ENCODE results near the gene F13B. TPM values are rescaled to one million over a fixed set of nuclear protein-coding genes. Genes with fewer than 3 reads are reported as not detected.
"Not testable (repeated sequence)": the region's sequence is repeated elsewhere in the genome, so short reads cannot be mapped to it uniquely, and the experiment has no call there.

F13B gene
- total RNA-seq, 1 donor, result not detected

DNA sequence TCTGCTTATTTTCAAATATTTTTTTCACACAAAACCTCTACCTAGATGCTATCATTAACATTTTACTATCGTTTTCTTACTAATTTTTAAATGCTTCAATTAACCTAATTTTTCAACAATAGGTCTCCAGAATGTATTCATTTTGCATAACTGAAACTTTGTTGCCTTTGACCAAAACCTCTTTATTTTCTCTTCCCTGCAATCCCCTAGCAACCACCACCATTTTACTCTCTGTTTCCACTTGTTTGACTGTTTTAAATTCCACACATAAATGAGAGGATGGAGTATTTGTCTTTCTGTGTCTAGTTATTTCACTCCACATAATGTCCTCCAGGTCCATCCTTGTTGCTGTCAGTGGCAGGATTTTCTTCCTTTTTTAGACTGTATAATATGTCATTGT, 9.5 kb upstream of the F13B start:
- Histone ChIP-seq H3K4me1 (ENCODE audit: insufficient read depth, low read length) (no peaks in the 10 kb centered on the region), H3K9me3 (ENCODE audit: low read depth, low read length) (no peaks in the 10 kb centered on the region), H3K4me3 (ENCODE audit: low read length) (no peak overlapping the region), H3K27me3 (ENCODE audit: insufficient read depth, low read length) (no peaks in the 10 kb centered on the region)

- Histone ChIP-seq H3K9me3 (ENCODE audit: low read depth, low read length) (no peaks in the 10 kb centered on the region), H3K4me3 (ENCODE audit: low read length) (no peak overlapping the region), H3K4me1 (ENCODE audit: insufficient read depth, low read length) (no peaks in the 10 kb centered on the region), H3K27me3 (ENCODE audit: insufficient read depth, low read length) (no peaks in the 10 kb centered on the region)
These were observed 6.9 kb upstream of the F13B start for GRCh38 chr1:197073978-197074377.

DNA sequence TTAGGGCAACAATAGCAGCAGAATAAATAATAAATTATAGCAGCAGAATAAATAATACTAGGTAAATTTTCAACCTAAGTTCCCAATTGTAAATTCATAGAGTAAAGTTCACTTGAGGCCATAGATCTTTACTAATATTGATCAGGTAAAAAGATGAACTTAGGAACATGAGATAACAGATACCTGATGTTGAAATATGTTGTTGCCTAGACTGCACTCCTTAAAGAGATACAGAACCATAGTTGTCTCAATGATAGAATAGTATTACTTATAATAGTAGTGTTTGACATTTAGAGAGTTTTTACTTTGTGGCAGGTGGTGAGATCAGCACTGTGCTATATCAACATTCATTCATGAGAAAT, 378 bp upstream of the F13B start:
- H3K9me3 ChIP-seq (ENCODE audit: low read depth, low read length), result no peaks in the 10 kb centered on the region
- no peaks in the 10 kb centered on the region for H3K27me3 ChIP-seq (ENCODE audit: insufficient read depth, low read length)
- H3K4me3 ChIP-seq (ENCODE audit: low read length), result no peak overlapping the region
- no peaks in the 10 kb centered on the region for H3K4me1 ChIP-seq (ENCODE audit: insufficient read depth, low read length)

- no peak overlapping the region for H3K4me3 ChIP-seq (ENCODE audit: low read length)
- H3K4me1 ChIP-seq (ENCODE audit: insufficient read depth, low read length), result no peaks in the 10 kb centered on the region
- no peaks in the 10 kb centered on the region for H3K27me3 ChIP-seq (ENCODE audit: insufficient read depth, low read length)
- no peaks in the 10 kb centered on the region for H3K9me3 ChIP-seq (ENCODE audit: low read depth, low read length)
These were observed 783 bp downstream of the F13B start for GRCh38 chr1:197066277-197066676.

GRCh38 chr1:197065559-197065958, 1.5 kb downstream of the F13B start:
- Histone ChIP-seq H3K4me1 (ENCODE audit: insufficient read depth, low read length) (no peaks in the 10 kb centered on the region), H3K9me3 (ENCODE audit: low read depth, low read length) (no peaks in the 10 kb centered on the region), H3K27me3 (ENCODE audit: insufficient read depth, low read length) (no peaks in the 10 kb centered on the region), H3K4me3 (ENCODE audit: low read length) (no peak overlapping the region)

- H3K4me1 ChIP-seq (ENCODE audit: insufficient read depth, low read length), result no peaks in the 10 kb centered on the region
- H3K4me3 ChIP-seq (ENCODE audit: low read length), result no peak overlapping the region
- H3K9me3 ChIP-seq (ENCODE audit: low read depth, low read length), result no peaks in the 10 kb centered on the region
- H3K27me3 ChIP-seq (ENCODE audit: insufficient read depth, low read length), result no peaks in the 10 kb centered on the region
These were observed 3.8 kb downstream of the F13B start for GRCh38 chr1:197063212-197063611.

DNA sequence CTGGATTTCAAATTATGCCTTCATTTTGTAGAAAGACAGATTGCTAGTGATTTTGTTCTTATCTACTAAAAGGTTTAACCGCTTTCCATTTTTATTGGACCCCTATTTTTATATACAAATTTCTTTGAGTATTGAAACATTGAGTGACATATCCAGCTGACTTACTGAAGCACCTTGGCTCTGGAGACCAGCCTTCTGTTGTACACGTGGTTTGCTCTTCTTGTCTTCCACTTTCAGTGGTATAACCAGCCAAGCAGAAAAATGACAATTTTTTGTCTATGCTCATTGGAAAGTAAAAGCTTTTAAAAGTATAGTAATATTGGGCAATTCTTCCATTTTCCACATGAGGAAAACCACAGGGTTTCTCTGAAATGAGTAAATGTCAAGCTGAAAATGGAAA, 4.4 kb downstream of the F13B start:
- Histone ChIP-seq H3K27me3 (ENCODE audit: insufficient read depth, low read length) (no peaks in the 10 kb centered on the region), H3K4me3 (ENCODE audit: low read length) (no peak overlapping the region), H3K9me3 (ENCODE audit: low read depth, low read length) (no peaks in the 10 kb centered on the region), H3K4me1 (ENCODE audit: insufficient read depth, low read length) (no peaks in the 10 kb centered on the region)

DNA sequence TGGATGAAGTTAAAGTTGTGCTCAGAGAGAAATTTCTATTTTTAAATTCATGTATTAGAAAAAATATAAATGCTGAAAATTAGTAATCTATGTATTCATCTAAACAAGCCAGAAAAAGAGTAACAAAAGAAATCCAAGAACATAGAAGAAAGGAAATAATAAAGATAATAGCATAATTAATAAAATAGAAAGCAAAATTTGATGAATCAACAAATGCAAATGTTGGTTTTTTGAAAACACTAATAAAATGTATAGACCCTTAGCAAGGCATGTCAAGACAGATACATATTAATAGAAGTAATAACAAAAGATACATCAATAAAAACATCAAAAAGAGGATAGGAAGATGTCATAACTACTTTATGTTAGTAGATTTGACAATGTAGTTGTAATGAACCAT, 18.0 kb downstream of the F13B start:
- no peak overlapping the region for H3K4me3 ChIP-seq (ENCODE audit: low read length)
- H3K27me3 ChIP-seq (ENCODE audit: insufficient read depth, low read length), result no peaks in the 10 kb centered on the region
- H3K9me3 ChIP-seq (ENCODE audit: low read depth, low read length), result no peaks in the 10 kb centered on the region
- no peaks in the 10 kb centered on the region for H3K4me1 ChIP-seq (ENCODE audit: insufficient read depth, low read length)

DNA sequence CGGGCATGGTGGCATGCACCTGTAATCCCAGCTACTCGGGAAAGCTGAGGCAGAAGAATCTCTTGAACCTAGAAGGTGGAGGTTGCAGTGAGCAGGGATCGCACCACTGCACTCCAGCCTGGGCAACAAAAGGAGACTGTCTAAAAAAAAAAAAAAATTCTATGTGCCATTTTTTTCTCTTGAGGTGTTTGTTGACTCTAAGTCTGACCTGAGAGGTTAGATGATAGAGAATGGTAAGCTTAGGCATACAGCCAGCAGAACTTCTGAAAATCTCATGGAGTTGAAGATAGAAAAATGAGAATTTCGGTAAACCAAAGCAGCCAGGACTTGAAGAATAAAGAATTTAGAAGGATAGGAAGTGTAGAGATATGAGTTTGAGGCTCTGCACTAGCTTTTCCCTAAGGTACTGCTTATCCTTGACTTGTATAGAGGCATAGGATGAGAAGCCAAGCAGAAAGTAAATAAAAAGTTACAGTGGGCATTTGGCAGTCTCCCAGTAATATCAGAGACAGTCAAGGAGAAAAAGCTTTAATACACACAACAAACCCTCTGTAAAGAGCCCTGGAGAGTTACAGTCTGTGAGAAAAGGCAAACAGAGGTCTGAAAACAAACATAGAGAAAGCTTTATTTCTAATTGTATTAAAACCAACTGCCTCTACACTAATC, 24.3 kb downstream of the F13B start:
- Histone ChIP-seq H3K9me3 (ENCODE audit: low read depth, low read length) (no peaks in the 10 kb centered on the region), H3K27me3 (ENCODE audit: insufficient read depth, low read length) (peaks cover 2% of the 10 kb centered on the region), H3K4me1 (ENCODE audit: insufficient read depth, low read length) (no peaks in the 10 kb centered on the region), H3K4me3 (ENCODE audit: low read length) (no peak overlapping the region)

GRCh38 chr1:197041486-197042353, 25.3 kb downstream of the F13B start:
- Histone ChIP-seq H3K9me3 (ENCODE audit: low read depth, low read length) (no peaks in the 10 kb centered on the region), H3K4me3 (ENCODE audit: low read length) (no peak overlapping the region), H3K4me1 (ENCODE audit: insufficient read depth, low read length) (no peaks in the 10 kb centered on the region), H3K27me3 (ENCODE audit: insufficient read depth, low read length) (peaks cover 2% of the 10 kb centered on the region)

- Histone ChIP-seq H3K27me3 (ENCODE audit: insufficient read depth, low read length) (no peaks in the 10 kb centered on the region), H3K4me1 (ENCODE audit: insufficient read depth, low read length) (no peaks in the 10 kb centered on the region), H3K4me3 (ENCODE audit: low read length) (no peak overlapping the region), H3K9me3 (ENCODE audit: low read depth, low read length) (no peaks in the 10 kb centered on the region)
These were observed 30.2 kb downstream of the F13B start for GRCh38 chr1:197036861-197037260.

GRCh38 chr1:197034631-197035339, 32.3 kb downstream of the F13B start:
- not testable (repeated sequence) for H3K4me3 ChIP-seq (ENCODE audit: low read length); H3K27me3 ChIP-seq (ENCODE audit: insufficient read depth, low read length); H3K9me3 ChIP-seq (ENCODE audit: low read depth, low read length); H3K4me1 ChIP-seq (ENCODE audit: insufficient read depth, low read length)

DNA sequence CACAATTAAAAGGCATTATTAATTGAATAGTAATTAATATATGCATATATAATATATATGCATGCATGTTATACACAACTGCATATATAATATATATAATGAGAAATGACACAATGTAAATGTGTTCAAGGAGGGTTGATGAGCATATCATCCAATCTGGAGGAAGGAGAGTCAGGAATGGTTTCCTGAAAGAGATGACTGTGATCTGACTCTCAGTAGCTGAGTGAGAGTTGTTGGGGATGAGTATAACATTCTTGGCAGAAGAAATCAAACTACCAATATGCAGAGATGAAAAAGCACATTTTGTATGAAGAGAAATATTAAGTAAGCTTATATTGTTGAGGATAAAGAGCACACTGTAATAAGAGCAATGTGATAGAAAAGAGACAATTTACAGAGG, 37.3 kb downstream of the F13B start:
- Histone ChIP-seq H3K4me3 (ENCODE audit: low read length) (no peak overlapping the region), H3K4me1 (ENCODE audit: insufficient read depth, low read length) (no peaks in the 10 kb centered on the region)

DNA sequence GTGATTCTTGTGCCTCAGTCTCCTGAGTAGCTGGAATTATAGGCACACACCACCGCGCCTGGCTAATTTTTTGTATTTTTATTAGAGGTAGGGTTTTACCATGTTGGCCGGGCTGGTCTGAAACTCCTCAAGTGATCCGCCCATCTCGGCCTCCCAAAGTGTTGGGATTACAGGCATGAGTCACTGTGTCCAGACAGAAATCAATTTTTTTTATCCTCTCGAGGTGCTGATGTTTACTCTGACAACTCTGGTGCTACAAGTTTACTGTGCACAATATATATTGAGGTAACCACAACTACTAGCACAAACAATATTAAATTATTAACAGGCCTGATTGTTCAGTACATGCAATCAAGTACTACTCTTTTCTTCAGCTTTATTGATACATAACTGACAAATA, 39.7 kb downstream of the F13B start:
- Histone ChIP-seq H3K9me3 (ENCODE audit: low read depth, low read length) (no peaks in the 10 kb centered on the region), H3K4me3 (ENCODE audit: low read length) (no peak overlapping the region), H3K27me3 (ENCODE audit: insufficient read depth, low read length) (no peaks in the 10 kb centered on the region), H3K4me1 (ENCODE audit: insufficient read depth, low read length) (no peaks in the 10 kb centered on the region)

More for the DNA sequence above, 37.3 kb downstream of the F13B start:
- Histone ChIP-seq H3K9me3 (ENCODE audit: low read depth, low read length) (no peaks in the 10 kb centered on the region), H3K27me3 (ENCODE audit: insufficient read depth, low read length) (no peaks in the 10 kb centered on the region)

GRCh38 chr1:197024460-197024859, 42.6 kb downstream of the F13B start:
- no peaks in the 10 kb centered on the region for H3K4me1 ChIP-seq (ENCODE audit: insufficient read depth, low read length)
- no peaks in the 10 kb centered on the region for H3K9me3 ChIP-seq (ENCODE audit: low read depth, low read length)
- H3K27me3 ChIP-seq (ENCODE audit: insufficient read depth, low read length), result no peaks in the 10 kb centered on the region
- H3K4me3 ChIP-seq (ENCODE audit: low read length), result no peak overlapping the region

All from mononuclear cell (primary cell).